CD4-positive, CD25-positive, alpha-beta regulatory T cell (primary cell): ENCODE results near the gene RBFOX1. TPM values are rescaled to one million over a fixed set of nuclear protein-coding genes. Genes with fewer than 3 reads are reported as not detected.
A peak's percentile ranks its signal among the peaks of the same experiment; 100 is the strongest.

Experiments used
- ATAC-seq, 2 donors: fragments of 150-1000 bp; cut with Tn5 transposase; one replicate each; pipeline ENCODE4 v1.10.0; 2021; ENCODE audit warnings: low read depth in 2 of 2, moderate number of reproducible peaks in 2 of 2, moderate library complexity in 1 of 2
- DNase-seq, 3 donors: peaks; one replicate each; pipeline versions ENCODE4 v3.0.0 to v3.0.0-alpha.2; 2012 to 2022; ENCODE audit warnings: mixed read lengths in 1 of 3
- H3K27ac ChIP-seq: one replicate; pipeline ENCODE4 v1.7.0; 2013; ENCODE audit warnings: mild to moderate bottlenecking, low read length; ENCODE audit not compliant: insufficient read depth, poor library complexity, severe bottlenecking
- H3K27me3 ChIP-seq: one replicate; pipeline ENCODE4 v1.7.0; 2013; ENCODE audit warnings: low read length; ENCODE audit not compliant: control insufficient read depth, insufficient read depth
- H3K36me3 ChIP-seq: one replicate; pipeline ENCODE4 v1.7.0; 2013; ENCODE audit warnings: mild to moderate bottlenecking, low read length, moderate library complexity; ENCODE audit not compliant: control insufficient read depth, insufficient read depth
- H3K4me1 ChIP-seq: 2 replicates; pipeline ENCODE4 v1.7.0; 2013; ENCODE audit warnings: mild to moderate bottlenecking, low read length; ENCODE audit not compliant: insufficient read depth, control insufficient read depth, poor library complexity, severe bottlenecking
- H3K4me3 ChIP-seq: one replicate; pipeline ENCODE4 v1.7.0; 2013; ENCODE audit warnings: low read depth, mild to moderate bottlenecking, low read length, moderate library complexity
- H3K9me3 ChIP-seq, 2 experiments: 1 replicate in 1 of 2; 2 replicates in 1 of 2; pipeline ENCODE4 v1.7.0; 2013; ENCODE audit warnings: low read length in 2 of 2, mild to moderate bottlenecking in 1 of 2, moderate library complexity in 1 of 2; ENCODE audit not compliant: control insufficient read depth in 2 of 2
- H3K27ac Mint-ChIP-seq, 3 donors: one replicate each; pipeline ENCODE4 v1.8.0; 2020 to 2022; ENCODE audit warnings: mild to moderate bottlenecking in 3 of 3, mixed read lengths in 3 of 3, moderate library complexity in 2 of 3
- H3K27me3 Mint-ChIP-seq: one replicate; pipeline ENCODE4 v1.8.0; 2022; ENCODE audit warnings: mild to moderate bottlenecking, mixed read lengths
- H3K36me3 Mint-ChIP-seq: one replicate; pipeline ENCODE4 v1.8.0; 2020; ENCODE audit warnings: mixed read lengths
- H3K4me1 Mint-ChIP-seq, 4 donors: one replicate each; pipeline ENCODE4 v1.8.0; 2020 to 2022; ENCODE audit warnings: mixed read lengths in 4 of 4, mild to moderate bottlenecking in 1 of 4
- H3K4me3 Mint-ChIP-seq, 4 donors: one replicate each; pipeline ENCODE4 v1.8.0; 2020 to 2022; ENCODE audit warnings: mild to moderate bottlenecking in 4 of 4, mixed read lengths in 4 of 4, moderate library complexity in 3 of 4
- H3K9me3 Mint-ChIP-seq, 7 donors: one replicate each; pipeline ENCODE4 v1.8.0; 2020 to 2022; ENCODE audit warnings: mixed read lengths in 7 of 7, mild to moderate bottlenecking in 3 of 7, moderate library complexity in 2 of 7
- polyA plus RNA-seq, 4 donors: library from polyadenylated mRNA; unstranded; fragments of 300-500 nt; fragmentation: Illumina TruSeq; gene quantifications; one replicate each; pipeline ENCODE4 v1.2.3, GENCODE V29; 2021
- total RNA-seq: library from RNA; stranded (reverse); gene quantifications from one replicate; pipeline ENCODE4 v1.2.3, GENCODE V29; 2022

Gene RBFOX1
- total and polyA plus RNA-seq, 5 donors from 2014 or later: not detected

- Mint-ChIP-seq H3K27ac (peak overlapping the region in 1 of 3 donors; percentile 56), H3K4me1 (no peaks in the 10 kb centered on the region), H3K36me3 (no peaks in the 10 kb centered on the region), H3K4me3 (no peak overlapping the region), H3K27me3 (no peaks in the 10 kb centered on the region), H3K9me3 (peaks cover 2 to 27% (median 14%) of the 10 kb centered on the region in 7 donors)
- ATAC-seq: no peak
- Histone ChIP-seq H3K9me3 (peaks cover 3 to 9% of the 10 kb centered on the region in 2 experiments), H3K27ac (no peak overlapping the region), H3K4me3 (no peak overlapping the region), H3K27me3 (no peaks in the 10 kb centered on the region), H3K36me3 (no peaks in the 10 kb centered on the region), H3K4me1 (no peaks in the 10 kb centered on the region)
- DNase-seq: no peak
Observed at GRCh38 chr16:7391694-7392093, 59.0 kb downstream of the RBFOX1 start.

- ATAC-seq (no peak), DNase-seq (no peak)
- no peak overlapping the region for H3K27ac ChIP-seq
- Mint-ChIP-seq H3K27me3 (no peaks in the 10 kb centered on the region), H3K4me3 (no peak overlapping the region), H3K4me1 (no peaks in the 10 kb centered on the region), H3K9me3 (peaks cover 2 to 26% (median 14%) of the 10 kb centered on the region in 7 donors), H3K36me3 (no peaks in the 10 kb centered on the region), H3K27ac (no peak overlapping the region)
- H3K4me3 ChIP-seq: no peak overlapping the region
- H3K4me1 ChIP-seq: no peaks in the 10 kb centered on the region
- H3K9me3 ChIP-seq: peaks cover 3 to 9% of the 10 kb centered on the region in 2 experiments
- H3K36me3 ChIP-seq: no peaks in the 10 kb centered on the region
- no peaks in the 10 kb centered on the region for H3K27me3 ChIP-seq
Observed at GRCh38 chr16:7392206-7392605, 59.6 kb downstream of the RBFOX1 start.

- H3K27me3 Mint-ChIP-seq: no peaks in the 10 kb centered on the region
- Histone ChIP-seq H3K9me3 (peaks cover 3 to 9% of the 10 kb centered on the region in 2 experiments), H3K4me3 (no peak overlapping the region), H3K36me3 (no peaks in the 10 kb centered on the region), H3K27ac (no peak overlapping the region), H3K4me1 (no peaks in the 10 kb centered on the region), H3K27me3 (no peaks in the 10 kb centered on the region)
- H3K36me3 Mint-ChIP-seq: no peaks in the 10 kb centered on the region
- peaks cover 2 to 25% (median 10%) of the 10 kb centered on the region in 7 donors for H3K9me3 Mint-ChIP-seq
- H3K4me1 Mint-ChIP-seq: no peaks in the 10 kb centered on the region
- ATAC-seq (no peak), DNase-seq (no peak)
- no peak overlapping the region for H3K27ac Mint-ChIP-seq
- no peak overlapping the region for H3K4me3 Mint-ChIP-seq
Observed at GRCh38 chr16:7393680-7394079, 61.0 kb downstream of the RBFOX1 start.

- H3K36me3 Mint-ChIP-seq: no peaks in the 10 kb centered on the region
- Histone ChIP-seq H3K4me1 (no peaks in the 10 kb centered on the region), H3K27ac (no peak overlapping the region), H3K9me3 (peaks cover 3 to 7% of the 10 kb centered on the region in 2 experiments), H3K36me3 (no peaks in the 10 kb centered on the region), H3K4me3 (no peak overlapping the region), H3K27me3 (no peaks in the 10 kb centered on the region)
- DNase-seq (no peak), ATAC-seq (no peak)
- H3K27ac Mint-ChIP-seq: no peak overlapping the region
- no peaks in the 10 kb centered on the region for H3K4me1 Mint-ChIP-seq
- no peaks in the 10 kb centered on the region for H3K27me3 Mint-ChIP-seq
- peaks cover 2 to 22% (median 9%) of the 10 kb centered on the region in 7 donors for H3K9me3 Mint-ChIP-seq
- no peak overlapping the region for H3K4me3 Mint-ChIP-seq
Observed at GRCh38 chr16:7394720-7395336, 62.2 kb downstream of the RBFOX1 start.

GRCh38 chr16:7397901-7398300 is 65.3 kb downstream of the RBFOX1 start:
- Histone ChIP-seq H3K4me3 (no peak overlapping the region), H3K4me1 (no peaks in the 10 kb centered on the region), H3K27ac (no peak overlapping the region), H3K9me3 (peaks cover 0 to 3% of the 10 kb centered on the region in 2 experiments), H3K27me3 (no peaks in the 10 kb centered on the region), H3K36me3 (no peaks in the 10 kb centered on the region)
- DNase-seq (no peak), ATAC-seq (no peak)
- Mint-ChIP-seq H3K4me1 (no peaks in the 10 kb centered on the region), H3K4me3 (no peak overlapping the region), H3K36me3 (no peaks in the 10 kb centered on the region), H3K27me3 (no peaks in the 10 kb centered on the region), H3K9me3 (peaks cover 0 to 17% (median 6%) of the 10 kb centered on the region in 7 donors), H3K27ac (no peak overlapping the region)

GRCh38 chr16:7398536-7398935 is 65.9 kb downstream of the RBFOX1 start:
- H3K27me3 ChIP-seq: no peaks in the 10 kb centered on the region
- H3K4me3 ChIP-seq: no peak overlapping the region
- no peaks in the 10 kb centered on the region for H3K4me1 ChIP-seq
- ATAC-seq: no peak
- no peak overlapping the region for H3K27ac ChIP-seq
- peaks cover 0 to 17% (median 6%) of the 10 kb centered on the region in 7 donors for H3K9me3 Mint-ChIP-seq
- H3K4me3 Mint-ChIP-seq: no peak overlapping the region
- H3K27me3 Mint-ChIP-seq: no peaks in the 10 kb centered on the region
- no peak overlapping the region for H3K27ac Mint-ChIP-seq
- peaks cover 0 to 2% of the 10 kb centered on the region in 2 experiments for H3K9me3 ChIP-seq
- H3K36me3 ChIP-seq: no peaks in the 10 kb centered on the region
- H3K4me1 Mint-ChIP-seq: no peaks in the 10 kb centered on the region
- H3K36me3 Mint-ChIP-seq: no peaks in the 10 kb centered on the region
- no peak for DNase-seq

- no peak for ATAC-seq
- Mint-ChIP-seq H3K4me1 (no peaks in the 10 kb centered on the region), H3K9me3 (peaks cover 0 to 16% (median 6%) of the 10 kb centered on the region in 7 donors), H3K4me3 (no peak overlapping the region), H3K27me3 (no peaks in the 10 kb centered on the region), H3K36me3 (no peaks in the 10 kb centered on the region), H3K27ac (no peak overlapping the region)
- no peaks in the 10 kb centered on the region for H3K9me3 ChIP-seq
- H3K36me3 ChIP-seq: no peaks in the 10 kb centered on the region
- no peaks in the 10 kb centered on the region for H3K27me3 ChIP-seq
- H3K4me3 ChIP-seq: no peak overlapping the region
- DNase-seq: no peak
- H3K4me1 ChIP-seq: no peaks in the 10 kb centered on the region
- H3K27ac ChIP-seq: no peak overlapping the region
Observed at GRCh38 chr16:7399296-7399695, 66.7 kb downstream of the RBFOX1 start.
